Right lobe of liver (tissue), 6 donors: ENCODE results near the gene INTS1. TPM values are rescaled to one million over a fixed set of nuclear protein-coding genes. Genes with fewer than 3 reads are reported as not detected.

Source experiments
- ATAC-seq, 4 donors: fragments of 200-7000 bp; cut with Tn5 transposase; one replicate each; pipeline ENCODE4 v1.9.1; 2020; ENCODE audit warnings: mild to moderate bottlenecking in 4 of 4, moderate library complexity in 4 of 4
- DNase-seq, 3 donors: peaks; one replicate each; pipeline ENCODE4 v3.0.0-alpha.2; 2020
- H3K27ac ChIP-seq, 3 donors: fragments of 200-600 bp; one replicate each; pipeline ENCODE4 v1.8.0; 2022
- H3K27me3 ChIP-seq, 2 donors: fragments of 200-600 bp; one replicate each; pipeline ENCODE4 v1.8.0; 2022
- H3K36me3 ChIP-seq, 4 donors: fragments of 200-600 bp; sonication (generic) in 1 of 4; one replicate each; pipeline versions ENCODE4 v1.5.1 to v1.8.0; 2017 to 2022; ENCODE audit warnings: control low read depth in 1 of 4
- H3K4me1 ChIP-seq, 4 donors: fragments of 200-600 bp; sonication (generic) in 1 of 4; one replicate each; pipeline versions ENCODE4 v1.5.1 to v1.8.0; 2017 to 2022; ENCODE audit warnings: control low read depth in 1 of 4
- H3K4me3 ChIP-seq, 3 donors: fragments of 200-600 bp; one replicate each; pipeline ENCODE4 v1.8.0; 2022
- H3K9me3 ChIP-seq, 4 donors: fragments of 200-600 bp; sonication (generic) in 1 of 4; one replicate each; pipeline versions ENCODE4 v1.5.1 to v1.8.0; 2017 to 2022; ENCODE audit warnings: control low read depth in 1 of 4
- CTCF ChIP-seq, 4 donors: fragments of 200-600 bp in 3 of 4; fragments of 450-650 bp in 1 of 4; IDR thresholded peaks; one replicate each; pipeline versions ENCODE4 v1.5.1 to v1.8.0; 2016 to 2022; ENCODE audit warnings: antibody characterized with exemption in 4 of 4, mild to moderate bottlenecking in 2 of 4
- POLR2A ChIP-seq: fragments of 450-650 bp; IDR thresholded peaks from one replicate; pipeline ENCODE4 v1.6.1; 2017; ENCODE audit warnings: antibody characterized with exemption, mild to moderate bottlenecking
- WGBS: methylation state at CpG from one replicate; pipeline ENCODE4 v1.1.6; 2018; ENCODE audit warnings: low coverage, low lambda C conversion rate; ENCODE audit not compliant: insufficient coverage; ENCODE audit errors: missing lambda C conversion rate; 5-methylcytosine and 5-hydroxymethylcytosine counted together
- intact Hi-C, 2 donors: fragments of 100-400 bp; cut with DNase I; formaldehyde crosslinking; loops; one replicate each; pipeline versions ENCODE4 v1.11.2 to v1.14.1; 2022
- total RNA-seq, 6 experiments: library from RNA; depleted of rRNA in 2 of 6; stranded (reverse); fragments of >200 nt in 2 of 6; fragmentation: NEBNext Ultra II Directional in 3 of 6; extraction: Animal tissue kit (Norgen Biotek cat#: 25700) in 3 of 6; gene quantifications; one replicate each; pipeline versions ENCODE4 v1.1.0 to v1.2.4, GENCODE V29; 2016 to 2023
- donor health status: DM: no; HTN: yes; CAD: no.
- donor health status: DM: no; HTN: no; CAD: no.
- donor health status: DM: no; HTN: no; CAD: no.
- donor health status: DM: no; HTN: yes; CAD: no.
- donor health status: DM: no; HTN: yes; CAD: no.

INTS1 gene
- total RNA-seq, 6 experiments from 2014 or later: 30.1 to 49.6 (median 41.2) TPM

GRCh38 chr7:1531263-1531978 is 27.2 kb upstream of the INTS1 start:
- peak overlapping the region; percentile 95 to 100 (median 97) for H3K27ac ChIP-seq
- H3K27me3 ChIP-seq: no peaks in the 10 kb centered on the region
- intact Hi-C loops: no loop called here
- peaks cover 0 to 17% (median 6%) of the 10 kb centered on the region in 4 donors for H3K4me1 ChIP-seq
- 0% methylated on average over 1 of the region's 55 CpGs for WGBS
- TF ChIP-seq CTCF (IDR thresholded peaks at IDR 0.05): no peak
- TF ChIP-seq POLR2A: peak; percentile 63
- DNase-seq (peak; percentile 65 to 76 (median 71)), ATAC-seq (peak; percentile 32 to 54 (median 45))
- H3K4me3 ChIP-seq: peak overlapping the region; percentile 49 to 60 (median 60)
- H3K9me3 ChIP-seq: no peaks in the 10 kb centered on the region
- H3K36me3 ChIP-seq: no peaks in the 10 kb centered on the region

- H3K36me3 ChIP-seq: no peaks in the 10 kb centered on the region
- WGBS: no CpG with 5 or more reads among the region's 45 CpGs
- H3K4me1 ChIP-seq: peaks cover 0 to 15% (median 4%) of the 10 kb centered on the region in 4 donors
- intact Hi-C loops: no loop called here
- peak overlapping the region; percentile 49 to 60 (median 60) for H3K4me3 ChIP-seq
- no peaks in the 10 kb centered on the region for H3K27me3 ChIP-seq
- H3K27ac ChIP-seq: peak overlapping the region; percentile 95 to 100 (median 97)
- DNase-seq (no peak), ATAC-seq (no peak)
- H3K9me3 ChIP-seq: no peaks in the 10 kb centered on the region
- TF ChIP-seq POLR2A (no peak), CTCF (IDR thresholded peaks at IDR 0.05) (no peak)
Observed at GRCh38 chr7:1530946-1531262, 26.7 kb upstream of the INTS1 start.

GRCh38 chr7:1529383-1530116 is 25.4 kb upstream of the INTS1 start:
- H3K4me1 ChIP-seq: peaks cover 0 to 15% (median 4%) of the 10 kb centered on the region in 4 donors
- DNase-seq: peak; percentile 34 to 60 (median 53)
- 65% methylated on average over 4 of the region's 21 CpGs for WGBS
- no peaks in the 10 kb centered on the region for H3K36me3 ChIP-seq
- H3K4me3 ChIP-seq: no peak overlapping the region
- no peaks in the 10 kb centered on the region for H3K9me3 ChIP-seq
- ATAC-seq: no peak
- no peaks in the 10 kb centered on the region for H3K27me3 ChIP-seq
- H3K27ac ChIP-seq: no peak overlapping the region
- TF ChIP-seq POLR2A: no peak
- TF ChIP-seq CTCF (IDR thresholded peaks at IDR 0.05): no peak
- intact Hi-C loops: no loop called here

- ATAC-seq (no peak), DNase-seq (no peak)
- no peak overlapping the region for H3K27ac ChIP-seq
- H3K4me3 ChIP-seq: no peak overlapping the region
- TF ChIP-seq CTCF (IDR thresholded peaks at IDR 0.05): no peak
- TF ChIP-seq POLR2A: no peak
- no peaks in the 10 kb centered on the region for H3K4me1 ChIP-seq
- WGBS: 42% methylated on average over 2 of the region's 6 CpGs
- no peaks in the 10 kb centered on the region for H3K9me3 ChIP-seq
- no peaks in the 10 kb centered on the region for H3K36me3 ChIP-seq
- intact Hi-C loops: no loop called here
- H3K27me3 ChIP-seq: no peaks in the 10 kb centered on the region
Observed at GRCh38 chr7:1526271-1526754, 22.1 kb upstream of the INTS1 start.
